Fibroblast of skin of left biceps (primary cell): ENCODE results near the gene ANXA6.

Experiments
- DNase-seq, 2 experiments: peaks; one replicate each; pipeline ENCODE4 v3.0.0-alpha.2; 2013; ENCODE audit warnings: low read depth in 2 of 2

Gene ANXA6

DNA sequence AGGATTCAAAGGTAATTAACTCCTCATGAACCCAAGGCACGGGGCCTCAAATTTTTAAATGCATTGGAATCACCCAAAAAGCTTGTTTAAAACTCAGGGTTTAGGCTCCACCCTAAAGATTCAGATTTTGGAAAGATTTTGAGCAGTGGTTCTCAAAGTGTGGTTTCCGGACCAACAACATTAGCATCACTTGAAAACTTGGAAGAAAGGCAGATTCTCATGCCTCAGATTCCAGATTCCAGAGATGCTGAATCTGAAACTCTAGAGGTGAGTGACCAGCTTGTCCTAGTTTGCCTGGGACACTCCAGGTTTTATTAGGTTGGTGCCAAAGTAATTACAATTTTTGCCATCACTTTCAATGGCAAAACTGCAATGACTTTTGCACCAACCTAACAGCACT lies 52.0 kb downstream of the ANXA6 start:
- DNase-seq: no peak

GRCh38 chr5:151104795-151105194 lies 52.8 kb downstream of the ANXA6 start:
- peak; percentile 80 to 81 for DNase-seq

DNA sequence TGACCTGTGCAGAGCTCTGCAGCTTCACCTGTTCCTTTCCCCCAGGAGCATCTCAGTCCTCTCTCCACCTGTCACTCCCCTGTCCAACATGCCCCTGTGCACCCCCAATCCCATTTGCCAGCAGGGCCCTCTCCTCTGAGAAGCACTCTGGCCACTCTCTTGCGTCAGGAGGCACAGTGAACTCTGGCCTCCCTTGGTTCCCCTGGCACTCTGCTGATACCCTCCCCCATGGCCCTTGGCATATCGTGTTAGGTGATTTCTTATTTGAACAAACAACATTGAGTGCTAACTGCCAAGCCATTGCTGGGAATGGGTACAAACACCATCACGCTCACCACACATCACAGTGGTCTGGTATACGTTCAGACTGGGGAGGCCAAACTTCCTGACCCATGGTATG lies 55.8 kb downstream of the ANXA6 start:
- DNase-seq: no peak

- DNase-seq: no peak
Observed at GRCh38 chr5:151101151-151101550, 56.4 kb downstream of the ANXA6 start.

DNA sequence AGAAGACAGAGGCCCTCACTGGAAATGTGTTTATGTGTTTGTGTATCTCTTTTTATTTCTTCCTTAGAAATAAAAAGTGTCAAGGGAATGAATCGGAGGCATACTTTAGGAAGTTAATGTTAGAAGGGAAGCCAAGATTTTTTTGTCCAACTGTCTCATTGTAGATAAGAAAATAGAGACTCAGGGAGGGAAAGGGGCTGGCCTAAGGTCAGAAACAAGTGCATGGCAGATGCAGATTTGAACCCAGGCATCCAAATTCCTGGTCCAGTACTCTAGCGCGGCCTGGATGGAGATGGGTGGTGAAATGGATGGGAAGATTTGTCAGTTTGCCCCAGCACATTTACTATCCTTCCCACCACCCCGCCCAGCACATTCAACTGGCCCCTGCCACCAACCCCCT lies 56.9 kb downstream of the ANXA6 start:
- DNase-seq: no peak

- no peak for DNase-seq
Observed at GRCh38 chr5:151098768-151099121, 58.8 kb downstream of the ANXA6 start.

GRCh38 chr5:151097820-151098767 lies 59.5 kb downstream of the ANXA6 start:
- DNase-seq: no peak

DNA sequence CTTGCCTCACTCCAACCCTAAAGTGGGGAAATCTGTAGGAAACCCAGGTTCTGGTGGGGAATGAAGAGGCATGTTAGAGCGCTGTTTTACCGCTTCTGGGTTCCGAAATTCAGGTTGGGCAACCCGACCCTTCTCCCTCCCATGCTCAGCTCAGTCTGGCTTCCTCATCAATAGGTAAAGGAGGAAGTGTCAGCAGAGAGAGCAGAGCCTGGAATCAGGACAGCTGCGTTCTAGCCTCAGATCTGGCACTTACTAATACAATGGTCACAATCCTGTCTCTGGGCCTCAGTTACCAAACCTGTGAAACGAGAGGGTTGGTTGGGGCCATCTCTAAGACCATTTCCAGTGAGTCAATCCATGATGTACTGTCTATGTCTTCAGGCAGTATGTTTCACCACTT lies 60.5 kb downstream of the ANXA6 start:
- no peak for DNase-seq

DNA sequence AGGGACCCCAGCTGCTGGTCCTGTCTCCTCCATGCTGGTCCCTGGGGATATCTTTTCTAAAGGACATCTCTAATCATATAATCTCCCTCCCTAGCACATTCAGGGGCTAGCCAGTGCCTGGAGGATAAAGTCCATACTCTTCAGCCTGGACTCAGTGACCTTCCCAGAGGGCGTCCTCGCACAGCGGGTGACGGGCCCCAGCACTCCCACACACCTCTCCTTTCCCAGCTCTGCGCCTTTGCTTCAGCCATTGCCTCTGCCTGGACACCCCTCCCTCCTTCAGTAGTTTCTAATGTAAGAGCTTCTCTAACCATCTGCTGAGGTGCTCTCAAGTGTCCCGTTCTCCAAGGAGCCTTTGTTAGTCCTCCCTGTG lies 61.6 kb downstream of the ANXA6 start:
- DNase-seq: no peak

GRCh38 chr5:151095341-151096000 lies 62.1 kb downstream of the ANXA6 start:
- no peak for DNase-seq

DNA sequence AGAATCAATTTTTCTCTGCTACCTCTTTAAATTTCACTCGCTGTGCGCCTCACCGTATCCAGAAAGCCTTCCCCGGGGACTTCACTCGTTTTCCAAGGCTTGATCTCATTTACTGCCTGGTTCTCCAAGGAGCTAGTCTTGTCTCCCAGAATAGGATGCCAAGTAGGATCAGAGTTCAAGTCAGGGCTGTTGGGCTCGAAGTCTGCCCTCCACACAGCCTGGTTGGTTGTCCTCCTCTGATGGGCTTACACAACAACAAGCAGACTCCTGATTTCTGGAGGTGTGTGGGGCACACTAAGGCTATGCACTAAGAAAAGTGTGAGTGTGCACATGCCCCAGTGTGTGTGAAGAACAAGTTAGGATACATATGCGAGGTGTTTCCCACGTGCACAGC lies 62.7 kb downstream of the ANXA6 start:
- no peak for DNase-seq

GRCh38 chr5:151094030-151094851 lies 63.3 kb downstream of the ANXA6 start:
- DNase-seq: no peak

GRCh38 chr5:151093476-151093889 lies 64.1 kb downstream of the ANXA6 start:
- peak; percentile 88 to 89 for DNase-seq

DNA sequence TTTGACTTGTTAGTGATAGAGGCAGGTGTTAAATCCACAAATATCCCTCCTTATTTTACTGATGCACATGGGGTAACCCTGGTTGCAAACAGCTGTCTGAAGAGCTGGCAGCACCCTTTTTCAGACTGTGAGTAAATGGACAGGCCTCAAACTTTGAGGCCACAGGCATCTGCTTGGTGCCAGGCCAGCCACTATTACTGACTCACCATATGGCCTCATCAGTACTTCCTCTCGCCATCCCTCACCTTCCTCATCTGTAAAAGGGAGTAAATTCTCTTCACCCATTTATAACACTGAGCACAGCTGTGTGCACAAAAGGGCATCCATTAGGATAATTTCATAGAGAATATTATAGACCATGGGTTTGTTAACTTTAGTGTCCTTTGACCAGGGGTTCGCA lies 64.8 kb downstream of the ANXA6 start:
- no peak for DNase-seq

- no peak for DNase-seq
Observed at GRCh38 chr5:151089726-151090125, 67.9 kb downstream of the ANXA6 start.

DNA sequence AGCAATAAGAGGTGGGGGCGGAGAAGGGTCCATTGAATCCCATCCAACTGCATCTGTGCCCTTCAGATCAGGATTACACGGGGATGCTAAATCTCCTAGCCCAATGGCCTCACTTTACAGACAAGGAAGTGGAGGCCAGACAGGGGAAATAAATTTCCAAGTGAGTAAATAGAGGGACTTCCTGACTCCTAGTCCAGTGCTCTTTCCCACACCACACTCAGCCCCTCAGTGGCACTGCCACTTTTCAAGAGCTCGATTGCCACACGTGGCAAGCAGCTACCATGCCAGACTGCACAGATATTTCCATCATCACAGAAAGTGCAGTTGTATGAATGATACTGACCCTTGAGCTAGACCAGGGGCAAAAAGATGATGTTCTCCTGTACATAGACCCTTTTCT lies 68.6 kb downstream of the ANXA6 start:
- no peak for DNase-seq

- no peak for DNase-seq
Observed at GRCh38 chr5:151087486-151087885, 70.1 kb downstream of the ANXA6 start.

GRCh38 chr5:151086905-151087360 lies 70.6 kb downstream of the ANXA6 start:
- DNase-seq: no peak

- DNase-seq: no peak
Observed at GRCh38 chr5:151086192-151086869, 71.2 kb downstream of the ANXA6 start.

- DNase-seq: no peak
Observed at GRCh38 chr5:151085517-151086041, 72.0 kb downstream of the ANXA6 start.

DNA sequence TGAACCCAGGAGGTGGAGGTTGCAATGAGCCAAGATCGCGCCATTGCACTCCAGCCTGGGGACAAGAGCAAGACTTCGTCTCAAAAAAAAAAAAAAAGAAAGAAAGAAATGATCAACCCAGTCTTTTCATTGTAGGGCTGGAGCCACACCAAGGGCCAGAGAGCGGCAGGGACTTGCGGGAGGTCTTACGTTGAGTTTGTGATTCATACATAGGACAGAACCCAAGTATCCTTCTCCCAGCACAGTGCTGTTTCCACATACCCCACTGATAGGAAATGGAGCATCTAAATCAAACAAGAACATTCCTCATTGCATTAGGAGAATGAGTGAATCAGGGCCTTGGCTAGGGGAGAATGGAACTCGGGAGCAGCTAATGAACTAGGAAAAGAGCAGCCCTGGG lies 73.2 kb downstream of the ANXA6 start:
- no peak for DNase-seq
